Sigmoid colon (tissue), 7 donors: ENCODE measurements around the gene MKNK2. TPM values are rescaled to one million over a fixed set of nuclear protein-coding genes. Genes with fewer than 3 reads are reported as not detected.

Source experiments
- DNase-seq: peaks from one replicate; pipeline ENCODE4 v3.0.0-alpha.2; 2019
- H3K27ac ChIP-seq, 4 donors: fragments of 200-600 bp; sonication (generic); one replicate each; pipeline ENCODE4 v1.5.1; 2016 to 2019; ENCODE audit warnings: mild to moderate bottlenecking in 1 of 4
- H3K27me3 ChIP-seq, 3 donors: fragments of 200-600 bp; sonication (generic); one replicate each; pipeline ENCODE4 v1.5.1; 2019; ENCODE audit warnings: mild to moderate bottlenecking in 1 of 3
- H3K36me3 ChIP-seq, 4 donors: fragments of 200-600 bp; sonication (generic); one replicate each; pipeline ENCODE4 v1.5.1; 2016 to 2019
- H3K4me1 ChIP-seq, 4 donors: fragments of 200-600 bp; sonication (generic); one replicate each; pipeline ENCODE4 v1.5.1; 2017 to 2019
- H3K4me3 ChIP-seq, 4 donors: fragments of 200-600 bp; sonication (generic); one replicate each; pipeline ENCODE4 v1.5.1; 2017 to 2019; ENCODE audit warnings: mild to moderate bottlenecking in 2 of 4, moderate library complexity in 1 of 4
- H3K9me3 ChIP-seq, 4 donors: fragments of 200-600 bp in 3 of 4; sonication (generic) in 3 of 4; one replicate each; pipeline versions ENCODE4 v1.5.1 to v1.6.1; 2013 to 2019
- EP300 ChIP-seq, 4 donors: sonication (generic); formaldehyde crosslinking; IDR thresholded peaks; one replicate each; pipeline ENCODE4 v1.6.1; 2017; ENCODE audit warnings: antibody characterized with exemption in 4 of 4
- POLR2A ChIP-seq, 2 donors: fragments of 450-650 bp; IDR thresholded peaks; one replicate each; pipeline ENCODE4 v1.6.1; 2016; ENCODE audit warnings: antibody characterized with exemption in 2 of 2, mild to moderate bottlenecking in 2 of 2, moderate library complexity in 2 of 2
- POLR2AphosphoS5 ChIP-seq, 4 donors: sonication (generic); formaldehyde crosslinking; IDR thresholded peaks; one replicate each; pipeline ENCODE4 v1.6.1; 2017; ENCODE audit warnings: antibody characterized with exemption in 4 of 4
- WGBS, 2 donors: extraction: QIAGEN DNeasy Blood & Tissue Kit; methylation state at CpG; one replicate each; pipeline ENCODE4 v1.1.7; 2013; 5-methylcytosine and 5-hydroxymethylcytosine counted together
- intact Hi-C: fragments of 100-400 bp; cut with DNase I; formaldehyde crosslinking; loops from one replicate; pipeline ENCODE4 v1.15.1; 2023
- polyA plus RNA-seq, 3 donors: library from polyadenylated mRNA; stranded (reverse); fragments of 200-250 nt; gene quantifications; one replicate each; pipeline ENCODE4 v1.2.3, GENCODE V29; 2013
- total RNA-seq, 4 donors: library from RNA; depleted of rRNA; stranded (reverse); fragments of >200 nt; gene quantifications; one replicate each; pipeline ENCODE4 v1.1.0, GENCODE V29; 2016
- TF ChIP-seq, protein P1 (sequence below), 4 experiments: fragments of 450-650 bp in 3 of 4; fragments of 200-600 bp in 1 of 4; IDR thresholded peaks; one replicate each; pipeline ENCODE4 v1.5.1; 2016 to 2019; ENCODE audit warnings: antibody characterized with exemption in 4 of 4, mild to moderate bottlenecking in 3 of 4, moderate library complexity in 2 of 4
- donor health status: healthy with polysubstance abuse.
- donor health status: Bipolar disorder and iron deficiency.
- donor health status: healthy.

Gene MKNK2
- total and polyA plus RNA-seq, 7 donors: 83.1 to 157 (median 121) TPM

- TF ChIP-seq POLR2A (IDR thresholded peaks at IDR 0.05) (no peak), POLR2AphosphoS5 (IDR thresholded peaks at IDR 0.05) (peak in 1 of 4 donors; percentile 26)
- peak overlapping the region in 3 of 4 donors; percentile 21 to 92 (median 76) for H3K4me3 ChIP-seq
- H3K27me3 ChIP-seq: no peaks in the 10 kb centered on the region
- peaks cover 0 to 37% (median 35%) of the 10 kb centered on the region in 4 donors for H3K4me1 ChIP-seq
- peak overlapping the region; percentile 78 to 83 (median 80) for H3K27ac ChIP-seq
- peak; percentile 97 for DNase-seq
- intact Hi-C loops: loop anchor here (2.0 to 5.0 kb wide), 2 partner anchors 45 to 76 kb away; no protein-coding TSS in a partner anchor
- WGBS, 2 donors: 60 to 72% methylated on average over 23 of the region's 23 CpGs
- H3K36me3 ChIP-seq: no peaks in the 10 kb centered on the region
- no peaks in the 10 kb centered on the region for H3K9me3 ChIP-seq
Measured at GRCh38 chr19:2016041-2016807, 34.8 kb downstream of the MKNK2 start.

DNA sequence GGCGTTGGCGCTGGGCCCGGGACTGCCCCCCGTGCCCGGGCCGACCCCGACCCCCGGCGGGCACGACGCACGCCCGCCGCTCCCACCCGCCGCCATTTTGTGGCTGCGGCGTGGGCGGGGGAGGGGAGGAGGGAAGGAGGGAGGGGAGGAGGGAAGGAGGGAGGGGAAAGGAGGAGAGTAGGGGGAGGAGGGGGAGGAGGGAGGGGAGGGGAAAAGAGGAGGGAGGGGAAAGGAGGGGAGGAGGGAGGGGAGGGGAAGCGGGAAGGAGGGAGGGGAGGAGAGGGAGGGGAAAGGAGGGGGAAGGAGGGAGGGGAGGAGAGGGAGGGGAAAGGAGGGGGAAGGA, 35.5 kb downstream of the MKNK2 start, which contains the start of gene BTBD2:
BTBD2 (minus strand) TSS at position 107 of the 343 bp plus-strand sequence; CDS start at position 96, 11 bp downstream.
- Histone ChIP-seq H3K27me3 (no peaks in the 10 kb centered on the region), H3K27ac (peak within 1 kb of the TSS; percentile 78 to 83 (median 80)), H3K9me3 (no peaks in the 10 kb centered on the region), H3K36me3 (no peaks in the 10 kb centered on the region), H3K4me3 (peak within 1 kb of the TSS; percentile 59 to 92 (median 78)), H3K4me1 (peaks cover 0 to 37% (median 35%) of the 10 kb centered on the region in 4 donors)
- DNase-seq: peak; percentile 87
- 1 to 2% methylated on average over 19 to 20 of the region's 20 CpGs for WGBS, 2 donors
- TF ChIP-seq POLR2AphosphoS5 (IDR thresholded peaks at IDR 0.05): peak; percentile 8 to 77 (median 42)
- no peak for TF ChIP-seq EP300 (IDR thresholded peaks at IDR 0.05)
- intact Hi-C loops: loop anchor here (2.0 to 5.0 kb wide), 2 partner anchors 73 to 77 kb away; no protein-coding TSS in a partner anchor

GRCh38 chr19:2014731-2015607, 36.1 kb downstream of the MKNK2 start:
- intact Hi-C loops: loop anchor here (2.0 to 5.0 kb wide), 2 partner anchors 72 to 77 kb away; no protein-coding TSS in a partner anchor
- Histone ChIP-seq H3K36me3 (no peaks in the 10 kb centered on the region), H3K9me3 (no peaks in the 10 kb centered on the region), H3K27me3 (no peaks in the 10 kb centered on the region), H3K27ac (peak overlapping the region; percentile 70 to 83 (median 76)), H3K4me1 (peaks cover 0 to 37% (median 35%) of the 10 kb centered on the region in 4 donors), H3K4me3 (peak overlapping the region; percentile 59 to 92 (median 78))
- WGBS, 2 donors: 6 to 10% methylated on average over 74 of the region's 74 CpGs
- TF ChIP-seq, protein P1, sequence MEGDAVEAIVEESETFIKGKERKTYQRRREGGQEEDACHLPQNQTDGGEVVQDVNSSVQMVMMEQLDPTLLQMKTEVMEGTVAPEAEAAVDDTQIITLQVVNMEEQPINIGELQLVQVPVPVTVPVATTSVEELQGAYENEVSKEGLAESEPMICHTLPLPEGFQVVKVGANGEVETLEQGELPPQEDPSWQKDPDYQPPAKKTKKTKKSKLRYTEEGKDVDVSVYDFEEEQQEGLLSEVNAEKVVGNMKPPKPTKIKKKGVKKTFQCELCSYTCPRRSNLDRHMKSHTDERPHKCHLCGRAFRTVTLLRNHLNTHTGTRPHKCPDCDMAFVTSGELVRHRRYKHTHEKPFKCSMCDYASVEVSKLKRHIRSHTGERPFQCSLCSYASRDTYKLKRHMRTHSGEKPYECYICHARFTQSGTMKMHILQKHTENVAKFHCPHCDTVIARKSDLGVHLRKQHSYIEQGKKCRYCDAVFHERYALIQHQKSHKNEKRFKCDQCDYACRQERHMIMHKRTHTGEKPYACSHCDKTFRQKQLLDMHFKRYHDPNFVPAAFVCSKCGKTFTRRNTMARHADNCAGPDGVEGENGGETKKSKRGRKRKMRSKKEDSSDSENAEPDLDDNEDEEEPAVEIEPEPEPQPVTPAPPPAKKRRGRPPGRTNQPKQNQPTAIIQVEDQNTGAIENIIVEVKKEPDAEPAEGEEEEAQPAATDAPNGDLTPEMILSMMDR (IDR thresholded peaks at IDR 0.05): no peak
- TF ChIP-seq POLR2AphosphoS5 (IDR thresholded peaks at IDR 0.05): no peak
- TF ChIP-seq POLR2A (IDR thresholded peaks at IDR 0.05): no peak
- TF ChIP-seq EP300 (IDR thresholded peaks at IDR 0.05): no peak
- DNase-seq: peak; percentile 72

DNA sequence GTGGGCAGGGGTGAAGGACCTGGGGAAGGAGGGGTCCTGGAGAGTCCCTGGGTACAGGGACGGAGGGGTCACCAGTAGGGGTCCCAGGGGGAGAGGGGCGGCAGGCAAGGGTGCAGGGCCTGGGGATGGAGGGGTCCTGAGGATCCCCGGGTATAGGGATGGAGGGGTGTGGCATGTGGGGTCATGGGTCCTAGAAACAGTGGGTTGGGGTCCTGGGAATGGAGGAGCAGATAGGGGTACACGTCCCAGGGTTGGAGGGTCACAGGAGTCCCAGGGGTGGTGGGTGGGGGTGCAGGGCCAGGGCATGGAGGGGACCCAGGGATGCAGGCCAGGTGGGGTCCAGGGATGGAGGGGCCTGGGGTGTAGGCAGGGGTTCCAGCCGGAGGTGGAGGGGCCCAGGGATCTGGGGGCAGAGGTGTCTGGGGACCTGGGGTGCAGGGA, 36.9 kb downstream of the MKNK2 start:
- DNase-seq: peak; percentile 67
- WGBS, 2 donors: 77 to 80% methylated on average over 5 of the region's 5 CpGs
- H3K4me3 ChIP-seq: peak overlapping the region in 3 of 4 donors; percentile 76 to 92 (median 79)
- intact Hi-C loops: loop anchor here (2.0 kb wide), 1 partner anchor 71 kb away; no protein-coding TSS in a partner anchor
- H3K27me3 ChIP-seq: no peaks in the 10 kb centered on the region
- H3K27ac ChIP-seq: peak overlapping the region in 3 of 4 donors; percentile 76 to 83 (median 76)
- H3K9me3 ChIP-seq: no peaks in the 10 kb centered on the region
- H3K36me3 ChIP-seq: no peaks in the 10 kb centered on the region
- peaks cover 0 to 33% (median 30%) of the 10 kb centered on the region in 4 donors for H3K4me1 ChIP-seq
- TF ChIP-seq POLR2AphosphoS5 (IDR thresholded peaks at IDR 0.05) (no peak), EP300 (IDR thresholded peaks at IDR 0.05) (no peak), POLR2A (IDR thresholded peaks at IDR 0.05) (no peak)
- TF ChIP-seq, protein P1 (IDR thresholded peaks at IDR 0.05): no peak

GRCh38 chr19:2013683-2013961, 37.4 kb downstream of the MKNK2 start:
- Histone ChIP-seq H3K27me3 (no peaks in the 10 kb centered on the region), H3K27ac (peak overlapping the region in 3 of 4 donors; percentile 34 to 76 (median 35)), H3K36me3 (no peaks in the 10 kb centered on the region), H3K4me3 (peak overlapping the region in 1 of 4 donors; percentile 92), H3K4me1 (peaks cover 0 to 33% (median 30%) of the 10 kb centered on the region in 4 donors), H3K9me3 (no peaks in the 10 kb centered on the region)
- TF ChIP-seq POLR2AphosphoS5 (IDR thresholded peaks at IDR 0.05) (no peak), POLR2A (IDR thresholded peaks at IDR 0.05) (no peak), EP300 (IDR thresholded peaks at IDR 0.05) (no peak)
- TF ChIP-seq, protein P1 (IDR thresholded peaks at IDR 0.05): no peak
- DNase-seq: no peak
- 89 to 94% methylated on average over 6 of the region's 6 CpGs for WGBS, 2 donors
- intact Hi-C loops: no loop called here
